HepG2 (cell line): ENCODE results near the gene GHRH. TPM values are rescaled to one million over a fixed set of nuclear protein-coding genes. Genes with fewer than 3 reads are reported as not detected.

Source experiments
- MAFK ChIP-seq, 2 experiments: IDR thresholded peaks in 1 of 2; conservative IDR thresholded peaks in 1 of 2; 2 replicates each; pipeline ENCODE4 v1.6.1; 2011; ENCODE audit warnings: improper control_type of control experiment in 2 of 2, low read length in 2 of 2
- SMARCE1 ChIP-seq: fragments of 450-650 bp; IDR thresholded peaks from 2 replicates; pipeline ENCODE4 v1.6.1; 2017; ENCODE audit warnings: borderline replicate concordance
- ZMYM4 ChIP-seq: sonication (generic); formaldehyde crosslinking; IDR thresholded peaks from 2 replicates; pipeline ENCODE4 v1.8.1; 2023; ENCODE audit warnings: mild to moderate bottlenecking, missing genetic modification reagents
- ZNF24 ChIP-seq: fragments of 450-650 bp; IDR thresholded peaks from 2 replicates; pipeline ENCODE4 v1.6.1; 2017; ENCODE audit warnings: antibody characterized with exemption, mild to moderate bottlenecking
- ZNF451 ChIP-seq: sonication (generic); formaldehyde crosslinking; IDR thresholded peaks from 2 replicates; pipeline ENCODE4 v1.5.0; 2020; ENCODE audit warnings: mild to moderate bottlenecking, missing genetic modification reagents
- ZNF850 ChIP-seq: sonication (generic); formaldehyde crosslinking; conservative IDR thresholded peaks from 2 replicates; pipeline ENCODE4 v1.9.0; 2021; ENCODE audit warnings: mild to moderate bottlenecking, missing genetic modification reagents
- polyA plus RNA-seq, 8 experiments: library from polyadenylated mRNA; depleted of rRNA in 3 of 8; stranded (reverse) in 7 of 8; unstranded in 1 of 8; fragments of >200 nt; fragmentation: Illumina TruSeq in 4 of 8; extraction: Trizol in 4 of 8; gene quantifications; 2 replicates each; pipeline versions ENCODE4 v1.2.1 to v1.2.3, GENCODE V29; 2011 to 2016; ENCODE audit warnings: low read depth in 4 of 8, missing spikeins in 1 of 8, mixed read lengths in 1 of 8; ENCODE audit not compliant: insufficient read depth in 1 of 8
- total RNA-seq, 5 experiments: library from RNA; depleted of rRNA; stranded (reverse); fragments of >200 nt; fragmentation: Illumina TruSeq; extraction: Trizol; gene quantifications; 2 replicates each; pipeline ENCODE4 v1.2.3, GENCODE V29; 2016; ENCODE audit warnings: low read depth in 1 of 5
- TF ChIP-seq, protein P1 (sequence below): IDR thresholded peaks from 2 replicates; pipeline ENCODE4 v1.4.0; 2020; ENCODE audit warnings: mild to moderate bottlenecking, missing genetic modification reagents
- TF ChIP-seq, protein P2 (sequence below): sonication (generic); formaldehyde crosslinking; IDR thresholded peaks from 2 replicates; pipeline ENCODE4 v1.5.1; 2020; ENCODE audit warnings: mild to moderate bottlenecking, missing genetic modification reagents, moderate library complexity

GHRH gene
- total and polyA plus RNA-seq, 2 of the 13 experiments (the other 11 are each of a cell fraction or from before 2014, with no cell fraction given), result not detected

DNA sequence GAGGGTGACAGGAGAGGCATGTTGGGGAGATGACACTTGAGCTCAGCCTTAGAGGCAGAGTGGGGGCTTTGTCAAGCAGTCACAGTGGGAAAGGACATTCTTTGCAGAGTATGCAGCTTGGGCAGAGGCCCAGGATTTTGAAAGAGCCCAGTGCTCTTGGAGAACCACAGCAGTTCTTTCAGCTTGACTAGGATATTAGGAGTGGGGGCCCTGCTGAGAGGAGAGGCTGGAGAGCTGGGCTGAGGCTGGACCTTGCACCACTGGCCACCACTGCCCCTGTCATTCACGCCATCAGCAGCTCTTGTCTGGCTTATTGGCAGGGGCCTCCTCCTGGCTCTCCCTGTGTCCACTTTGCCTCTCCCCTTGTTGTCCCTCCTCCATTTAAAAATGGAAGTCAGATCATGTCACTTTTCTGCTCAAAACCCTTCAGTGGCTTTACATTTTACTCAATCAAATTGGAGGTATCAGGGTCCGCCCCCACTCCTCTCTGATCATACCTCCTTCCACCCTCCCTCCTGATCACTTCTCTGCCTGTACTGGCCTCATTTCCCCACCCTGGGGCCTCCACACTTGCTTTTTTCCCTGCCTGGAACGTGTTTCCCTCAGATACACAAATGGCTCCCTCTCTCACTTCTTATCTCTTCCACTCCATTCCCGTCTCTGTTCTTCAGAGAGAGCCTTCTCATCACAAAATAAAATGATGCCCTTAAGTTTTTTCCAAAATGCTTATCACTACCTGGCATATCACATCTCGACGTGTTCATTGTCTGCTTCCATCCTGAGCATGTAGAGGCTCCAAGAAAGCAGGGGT is 38.3 kb upstream of the GHRH start (continued):
- TF ChIP-seq, protein P1, sequence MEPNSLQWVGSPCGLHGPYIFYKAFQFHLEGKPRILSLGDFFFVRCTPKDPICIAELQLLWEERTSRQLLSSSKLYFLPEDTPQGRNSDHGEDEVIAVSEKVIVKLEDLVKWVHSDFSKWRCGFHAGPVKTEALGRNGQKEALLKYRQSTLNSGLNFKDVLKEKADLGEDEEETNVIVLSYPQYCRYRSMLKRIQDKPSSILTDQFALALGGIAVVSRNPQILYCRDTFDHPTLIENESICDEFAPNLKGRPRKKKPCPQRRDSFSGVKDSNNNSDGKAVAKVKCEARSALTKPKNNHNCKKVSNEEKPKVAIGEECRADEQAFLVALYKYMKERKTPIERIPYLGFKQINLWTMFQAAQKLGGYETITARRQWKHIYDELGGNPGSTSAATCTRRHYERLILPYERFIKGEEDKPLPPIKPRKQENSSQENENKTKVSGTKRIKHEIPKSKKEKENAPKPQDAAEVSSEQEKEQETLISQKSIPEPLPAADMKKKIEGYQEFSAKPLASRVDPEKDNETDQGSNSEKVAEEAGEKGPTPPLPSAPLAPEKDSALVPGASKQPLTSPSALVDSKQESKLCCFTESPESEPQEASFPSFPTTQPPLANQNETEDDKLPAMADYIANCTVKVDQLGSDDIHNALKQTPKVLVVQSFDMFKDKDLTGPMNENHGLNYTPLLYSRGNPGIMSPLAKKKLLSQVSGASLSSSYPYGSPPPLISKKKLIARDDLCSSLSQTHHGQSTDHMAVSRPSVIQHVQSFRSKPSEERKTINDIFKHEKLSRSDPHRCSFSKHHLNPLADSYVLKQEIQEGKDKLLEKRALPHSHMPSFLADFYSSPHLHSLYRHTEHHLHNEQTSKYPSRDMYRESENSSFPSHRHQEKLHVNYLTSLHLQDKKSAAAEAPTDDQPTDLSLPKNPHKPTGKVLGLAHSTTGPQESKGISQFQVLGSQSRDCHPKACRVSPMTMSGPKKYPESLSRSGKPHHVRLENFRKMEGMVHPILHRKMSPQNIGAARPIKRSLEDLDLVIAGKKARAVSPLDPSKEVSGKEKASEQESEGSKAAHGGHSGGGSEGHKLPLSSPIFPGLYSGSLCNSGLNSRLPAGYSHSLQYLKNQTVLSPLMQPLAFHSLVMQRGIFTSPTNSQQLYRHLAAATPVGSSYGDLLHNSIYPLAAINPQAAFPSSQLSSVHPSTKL (CRISPR knock-in tag), result peak; percentile 43; the same call in 1 of the 2 replicates
- TF ChIP-seq ZMYM4 (CRISPR knock-in tag) (peak; percentile 64), ZNF850 (CRISPR knock-in tag) (0 out of 2 replicates have a peak, but pooled peaks have one; percentile 22), SMARCE1 (no peak), MAFK (conservative IDR thresholded peaks at IDR 0.05 in 1 of 2, IDR thresholded peaks at IDR 0.05 in 1 of 2; ENCODE audit: low read length in 2 of 2) (no peak), ZNF24 (no peak), ZNF451 (CRISPR knock-in tag) (no peak)
- TF ChIP-seq, protein P2, sequence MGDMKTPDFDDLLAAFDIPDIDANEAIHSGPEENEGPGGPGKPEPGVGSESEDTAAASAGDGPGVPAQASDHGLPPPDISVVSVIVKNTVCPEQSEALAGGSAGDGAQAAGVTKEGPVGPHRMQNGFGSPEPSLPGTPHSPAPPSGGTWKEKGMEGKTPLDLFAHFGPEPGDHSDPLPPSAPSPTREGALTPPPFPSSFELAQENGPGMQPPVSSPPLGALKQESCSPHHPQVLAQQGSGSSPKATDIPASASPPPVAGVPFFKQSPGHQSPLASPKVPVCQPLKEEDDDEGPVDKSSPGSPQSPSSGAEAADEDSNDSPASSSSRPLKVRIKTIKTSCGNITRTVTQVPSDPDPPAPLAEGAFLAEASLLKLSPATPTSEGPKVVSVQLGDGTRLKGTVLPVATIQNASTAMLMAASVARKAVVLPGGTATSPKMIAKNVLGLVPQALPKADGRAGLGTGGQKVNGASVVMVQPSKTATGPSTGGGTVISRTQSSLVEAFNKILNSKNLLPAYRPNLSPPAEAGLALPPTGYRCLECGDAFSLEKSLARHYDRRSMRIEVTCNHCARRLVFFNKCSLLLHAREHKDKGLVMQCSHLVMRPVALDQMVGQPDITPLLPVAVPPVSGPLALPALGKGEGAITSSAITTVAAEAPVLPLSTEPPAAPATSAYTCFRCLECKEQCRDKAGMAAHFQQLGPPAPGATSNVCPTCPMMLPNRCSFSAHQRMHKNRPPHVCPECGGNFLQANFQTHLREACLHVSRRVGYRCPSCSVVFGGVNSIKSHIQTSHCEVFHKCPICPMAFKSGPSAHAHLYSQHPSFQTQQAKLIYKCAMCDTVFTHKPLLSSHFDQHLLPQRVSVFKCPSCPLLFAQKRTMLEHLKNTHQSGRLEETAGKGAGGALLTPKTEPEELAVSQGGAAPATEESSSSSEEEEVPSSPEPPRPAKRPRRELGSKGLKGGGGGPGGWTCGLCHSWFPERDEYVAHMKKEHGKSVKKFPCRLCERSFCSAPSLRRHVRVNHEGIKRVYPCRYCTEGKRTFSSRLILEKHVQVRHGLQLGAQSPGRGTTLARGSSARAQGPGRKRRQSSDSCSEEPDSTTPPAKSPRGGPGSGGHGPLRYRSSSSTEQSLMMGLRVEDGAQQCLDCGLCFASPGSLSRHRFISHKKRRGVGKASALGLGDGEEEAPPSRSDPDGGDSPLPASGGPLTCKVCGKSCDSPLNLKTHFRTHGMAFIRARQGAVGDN, result peak; percentile 78
